Endothelial cell (in vitro differentiated cells): ENCODE data around the gene TBX6. TPM values are rescaled to one million over a fixed set of nuclear protein-coding genes. Genes with fewer than 3 reads are reported as not detected.

Source experiments
- DNase-seq: peaks from one replicate; pipeline ENCODE4 v3.0.0; 2021; ENCODE audit warnings: low spot score
- H3K27ac Mint-ChIP-seq: one replicate; pipeline ENCODE4 v1.8.0; 2021; ENCODE audit warnings: mixed read lengths, inconsistent platforms; ENCODE audit not compliant: unreplicated experiment
- H3K27me3 Mint-ChIP-seq: one replicate; pipeline ENCODE4 v1.8.0; 2021; ENCODE audit warnings: mild to moderate bottlenecking, moderate library complexity, mixed read lengths, inconsistent platforms; ENCODE audit not compliant: unreplicated experiment
- H3K36me3 Mint-ChIP-seq: one replicate; pipeline ENCODE4 v1.8.0; 2021; ENCODE audit warnings: mild to moderate bottlenecking, low read depth, mixed read lengths, inconsistent platforms; ENCODE audit not compliant: unreplicated experiment
- H3K4me1 Mint-ChIP-seq: one replicate; pipeline ENCODE4 v1.8.0; 2021; ENCODE audit warnings: mild to moderate bottlenecking, mixed read lengths, inconsistent platforms; ENCODE audit not compliant: unreplicated experiment
- H3K4me3 Mint-ChIP-seq: one replicate; pipeline ENCODE4 v1.8.0; 2021; ENCODE audit warnings: mild to moderate bottlenecking, mixed read lengths, inconsistent platforms; ENCODE audit not compliant: unreplicated experiment
- H3K9me3 Mint-ChIP-seq: one replicate; pipeline ENCODE4 v1.8.0; 2021; ENCODE audit warnings: mixed read lengths, inconsistent platforms; ENCODE audit not compliant: unreplicated experiment
- total RNA-seq: library from RNA; stranded (reverse); fragmentation: NEBNext Ultra II Directional; extraction: Animal tissue kit (Norgen Biotek cat#: 25700); gene quantifications from one replicate; pipeline ENCODE4 v1.2.1, GENCODE V29; 2021; ENCODE audit not compliant: unreplicated experiment
- TF ChIP-seq, protein P1 (sequence below): fragments of 200-600 bp; sonication (generic); IDR thresholded peaks from one replicate; pipeline ENCODE4 v1.5.0; 2021; ENCODE audit warnings: antibody characterized with exemption; ENCODE audit not compliant: unreplicated experiment

The TBX6 gene
- total RNA-seq, 1 donor from 2014 or later, result 2.6 TPM

DNA sequence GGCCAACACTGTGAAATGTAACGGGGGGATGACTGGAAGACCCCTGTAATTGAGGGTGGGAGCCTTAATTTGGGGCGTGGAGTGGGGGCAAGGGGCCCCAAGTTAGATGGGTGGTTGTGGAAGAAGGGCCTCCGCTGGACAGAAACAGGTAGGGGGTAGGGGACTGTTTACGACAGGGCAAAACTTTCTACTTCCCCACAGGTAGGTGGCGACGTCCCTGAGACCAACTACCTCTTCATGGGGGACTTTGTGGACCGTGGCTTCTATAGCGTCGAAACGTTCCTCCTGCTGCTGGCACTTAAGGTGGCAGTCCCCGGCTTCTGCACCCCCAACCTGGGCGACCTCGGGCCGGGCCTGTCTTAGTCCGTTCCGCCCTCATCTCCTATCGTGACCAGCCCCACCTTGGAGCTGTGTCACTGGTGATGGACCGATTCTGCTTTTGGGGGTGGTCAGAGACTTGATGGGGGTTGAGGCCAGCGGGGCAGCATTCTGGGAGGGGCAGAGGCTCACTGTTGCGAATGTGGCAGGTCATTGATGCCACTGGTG is 9.1 kb downstream of the TBX6 start:
- H3K27me3 Mint-ChIP-seq, result peaks cover 22% of the 10 kb centered on the region
- H3K36me3 Mint-ChIP-seq, result peaks cover 47% of the 10 kb centered on the region
- H3K27ac Mint-ChIP-seq, result no peak overlapping the region
- DNase-seq, result no peak
- H3K4me3 Mint-ChIP-seq, result peak overlapping the region; percentile 66
- H3K4me1 Mint-ChIP-seq, result peaks cover 13% of the 10 kb centered on the region
- no peaks in the 10 kb centered on the region for H3K9me3 Mint-ChIP-seq
- TF ChIP-seq, protein P1, sequence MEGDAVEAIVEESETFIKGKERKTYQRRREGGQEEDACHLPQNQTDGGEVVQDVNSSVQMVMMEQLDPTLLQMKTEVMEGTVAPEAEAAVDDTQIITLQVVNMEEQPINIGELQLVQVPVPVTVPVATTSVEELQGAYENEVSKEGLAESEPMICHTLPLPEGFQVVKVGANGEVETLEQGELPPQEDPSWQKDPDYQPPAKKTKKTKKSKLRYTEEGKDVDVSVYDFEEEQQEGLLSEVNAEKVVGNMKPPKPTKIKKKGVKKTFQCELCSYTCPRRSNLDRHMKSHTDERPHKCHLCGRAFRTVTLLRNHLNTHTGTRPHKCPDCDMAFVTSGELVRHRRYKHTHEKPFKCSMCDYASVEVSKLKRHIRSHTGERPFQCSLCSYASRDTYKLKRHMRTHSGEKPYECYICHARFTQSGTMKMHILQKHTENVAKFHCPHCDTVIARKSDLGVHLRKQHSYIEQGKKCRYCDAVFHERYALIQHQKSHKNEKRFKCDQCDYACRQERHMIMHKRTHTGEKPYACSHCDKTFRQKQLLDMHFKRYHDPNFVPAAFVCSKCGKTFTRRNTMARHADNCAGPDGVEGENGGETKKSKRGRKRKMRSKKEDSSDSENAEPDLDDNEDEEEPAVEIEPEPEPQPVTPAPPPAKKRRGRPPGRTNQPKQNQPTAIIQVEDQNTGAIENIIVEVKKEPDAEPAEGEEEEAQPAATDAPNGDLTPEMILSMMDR, result no peak

DNA sequence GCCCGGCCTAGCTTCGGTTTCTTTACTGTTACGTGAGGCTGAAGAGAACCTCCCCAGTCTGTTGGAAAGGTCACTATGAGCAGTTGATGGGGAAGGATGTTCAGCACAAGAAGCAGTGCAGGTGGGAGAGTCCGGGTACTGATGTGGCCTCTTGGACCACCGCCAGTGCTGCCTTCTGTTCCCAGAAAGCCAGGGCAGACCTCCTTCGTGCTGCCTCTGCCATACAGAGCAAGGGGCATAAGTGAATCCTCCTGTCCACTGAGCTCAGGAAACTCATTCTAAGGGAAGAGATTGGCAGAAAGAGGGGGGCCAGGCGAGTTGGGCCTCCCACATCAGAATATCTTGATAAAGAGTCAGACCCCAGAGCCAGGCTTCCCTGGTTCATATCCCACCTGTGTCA is 12.2 kb downstream of the TBX6 start:
- Mint-ChIP-seq H3K36me3 (peaks cover 50% of the 10 kb centered on the region), H3K9me3 (no peaks in the 10 kb centered on the region), H3K27ac (no peak overlapping the region), H3K27me3 (peaks cover 38% of the 10 kb centered on the region), H3K4me1 (peaks cover 27% of the 10 kb centered on the region), H3K4me3 (peak overlapping the region; percentile 47)
- no peak for DNase-seq
- TF ChIP-seq, protein P1, result no peak

- Mint-ChIP-seq H3K4me3 (no peak overlapping the region), H3K4me1 (peaks cover 27% of the 10 kb centered on the region), H3K9me3 (no peaks in the 10 kb centered on the region), H3K36me3 (peaks cover 44% of the 10 kb centered on the region), H3K27ac (peak overlapping the region; percentile 87), H3K27me3 (peaks cover 38% of the 10 kb centered on the region)
- TF ChIP-seq, protein P1, result no peak
- no peak for DNase-seq
Measured at GRCh38 chr16:30078744-30079143, 13.0 kb downstream of the TBX6 start.

- peak overlapping the region; percentile 92 for H3K4me3 Mint-ChIP-seq
- peaks cover 38% of the 10 kb centered on the region for H3K36me3 Mint-ChIP-seq
- TF ChIP-seq, protein P1, result no peak
- no peak for DNase-seq
- peak overlapping the region; percentile 87 for H3K27ac Mint-ChIP-seq
- H3K27me3 Mint-ChIP-seq, result peaks cover 36% of the 10 kb centered on the region
- H3K4me1 Mint-ChIP-seq, result peaks cover 22% of the 10 kb centered on the region
- no peaks in the 10 kb centered on the region for H3K9me3 Mint-ChIP-seq
Measured at GRCh38 chr16:30077656-30078055, 14.1 kb downstream of the TBX6 start.

DNA sequence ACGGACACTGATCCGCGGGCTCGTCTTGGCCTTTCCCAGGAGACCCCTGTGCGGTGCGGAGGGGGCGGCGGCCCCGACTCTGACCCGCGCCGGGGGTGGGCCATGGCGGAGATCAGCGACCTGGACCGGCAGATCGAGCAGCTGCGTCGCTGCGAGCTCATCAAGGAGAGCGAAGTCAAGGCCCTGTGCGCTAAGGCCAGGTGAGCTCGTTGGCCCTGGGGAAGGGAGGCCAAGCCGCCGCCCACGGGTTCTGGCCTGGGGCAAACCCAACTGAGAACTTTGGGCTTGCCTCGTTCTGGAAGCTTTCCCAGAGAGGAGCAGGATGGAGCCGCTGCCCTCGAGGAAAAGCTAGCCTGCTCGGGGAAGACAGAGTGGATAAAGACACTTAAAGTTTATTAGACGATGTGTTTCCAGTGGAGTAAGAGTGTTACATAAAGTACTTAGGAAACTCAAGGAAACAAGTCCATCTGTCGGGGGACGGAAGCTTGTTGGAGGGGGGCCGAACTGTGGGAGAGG is 15.4 kb downstream of the TBX6 start:
- Mint-ChIP-seq H3K36me3 (peaks cover 33% of the 10 kb centered on the region), H3K4me3 (peak overlapping the region; percentile 92), H3K9me3 (no peaks in the 10 kb centered on the region), H3K27me3 (peaks cover 31% of the 10 kb centered on the region), H3K27ac (peak overlapping the region; percentile 87), H3K4me1 (peaks cover 22% of the 10 kb centered on the region)
- TF ChIP-seq, protein P1, result no peak
- no peak for DNase-seq
